Measurements from ENCODE around the gene PLEKHS1. TPM values are rescaled to one million over a fixed set of nuclear protein-coding genes. Genes with fewer than 3 reads are reported as not detected.
A peak's percentile ranks its signal among the peaks of the same experiment; 100 is the strongest.

The PLEKHS1 gene
- total RNA-seq, 1 experiment from 2014 or later, result 13.8 TPM

DNA sequence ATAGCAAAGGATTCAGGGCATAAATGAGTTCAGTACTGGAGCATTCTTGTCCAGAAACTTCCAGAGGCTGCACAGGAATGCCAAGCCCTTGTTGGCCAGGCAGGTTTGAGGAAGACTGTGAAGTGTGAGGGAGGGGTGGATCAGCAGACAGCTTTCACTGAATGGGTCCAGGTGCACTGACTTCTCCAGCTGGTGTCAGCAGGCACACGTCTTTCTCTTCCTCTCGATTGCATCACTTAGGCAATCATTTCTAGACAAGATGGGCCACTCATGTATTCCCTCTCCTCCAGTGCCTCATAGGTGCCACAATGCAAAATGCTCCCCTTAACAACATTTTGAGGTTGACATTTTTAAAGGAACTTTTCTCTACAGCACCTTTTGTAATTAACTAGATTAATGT lies 15.6 kb upstream of the PLEKHS1 start:
- no peak overlapping the region for H3K4me3 Mint-ChIP-seq (ENCODE audit: low read depth, unreplicated experiment)
- TF ChIP-seq, protein P1, sequence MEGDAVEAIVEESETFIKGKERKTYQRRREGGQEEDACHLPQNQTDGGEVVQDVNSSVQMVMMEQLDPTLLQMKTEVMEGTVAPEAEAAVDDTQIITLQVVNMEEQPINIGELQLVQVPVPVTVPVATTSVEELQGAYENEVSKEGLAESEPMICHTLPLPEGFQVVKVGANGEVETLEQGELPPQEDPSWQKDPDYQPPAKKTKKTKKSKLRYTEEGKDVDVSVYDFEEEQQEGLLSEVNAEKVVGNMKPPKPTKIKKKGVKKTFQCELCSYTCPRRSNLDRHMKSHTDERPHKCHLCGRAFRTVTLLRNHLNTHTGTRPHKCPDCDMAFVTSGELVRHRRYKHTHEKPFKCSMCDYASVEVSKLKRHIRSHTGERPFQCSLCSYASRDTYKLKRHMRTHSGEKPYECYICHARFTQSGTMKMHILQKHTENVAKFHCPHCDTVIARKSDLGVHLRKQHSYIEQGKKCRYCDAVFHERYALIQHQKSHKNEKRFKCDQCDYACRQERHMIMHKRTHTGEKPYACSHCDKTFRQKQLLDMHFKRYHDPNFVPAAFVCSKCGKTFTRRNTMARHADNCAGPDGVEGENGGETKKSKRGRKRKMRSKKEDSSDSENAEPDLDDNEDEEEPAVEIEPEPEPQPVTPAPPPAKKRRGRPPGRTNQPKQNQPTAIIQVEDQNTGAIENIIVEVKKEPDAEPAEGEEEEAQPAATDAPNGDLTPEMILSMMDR (IDR thresholded peaks at IDR 0.05; ENCODE audit: unreplicated experiment), result no peak
- intact Hi-C loops (cut with micrococcal nuclease; ENCODE audit: unreplicated experiment), result no loop called here
- peak; percentile 27 for DNase-seq
- H3K27me3 Mint-ChIP-seq (ENCODE audit: unreplicated experiment), result no peaks in the 10 kb centered on the region
- no TSS peak for BruUV-seq (replicated peaks)
- no peaks in the 10 kb centered on the region for H3K36me3 Mint-ChIP-seq (ENCODE audit: insufficient read depth, unreplicated experiment)
- H3K27ac Mint-ChIP-seq (ENCODE audit: unreplicated experiment), result no peak overlapping the region
- CTCF ChIA-PET, result no interaction called here
- H3K9me3 Mint-ChIP-seq (ENCODE audit: low read depth, unreplicated experiment), result no peaks in the 10 kb centered on the region
- no peaks in the 10 kb centered on the region for H3K4me1 Mint-ChIP-seq (ENCODE audit: low read depth, unreplicated experiment)

DNA sequence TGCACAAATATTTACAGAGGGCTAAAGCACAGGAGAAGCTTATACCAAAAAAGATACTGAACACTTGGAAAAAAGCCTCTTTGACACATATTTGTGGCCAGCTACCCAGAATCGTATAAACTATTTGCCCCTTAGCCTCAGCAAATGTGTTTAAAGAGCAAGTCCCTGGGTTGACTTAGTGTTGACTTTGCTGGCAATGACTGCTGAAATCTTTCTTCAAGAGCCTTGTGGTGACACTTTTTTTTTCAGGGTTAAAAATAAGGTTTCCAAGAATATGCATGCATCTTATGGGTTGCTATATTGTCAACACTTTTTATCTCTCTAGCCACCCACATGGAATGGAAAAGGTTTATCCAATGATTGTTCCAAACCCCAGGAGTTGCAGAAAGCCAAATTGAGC lies 14.9 kb upstream of the PLEKHS1 start:
- no peak overlapping the region for H3K27ac Mint-ChIP-seq (ENCODE audit: unreplicated experiment)
- DNase-seq, result no peak
- H3K9me3 Mint-ChIP-seq (ENCODE audit: low read depth, unreplicated experiment), result no peaks in the 10 kb centered on the region
- TF ChIP-seq, protein P1 (IDR thresholded peaks at IDR 0.05; ENCODE audit: unreplicated experiment), result no peak
- CTCF ChIA-PET, result no interaction called here
- no TSS peak for BruUV-seq (replicated peaks)
- H3K4me1 Mint-ChIP-seq (ENCODE audit: low read depth, unreplicated experiment), result no peaks in the 10 kb centered on the region
- intact Hi-C loops (cut with micrococcal nuclease; ENCODE audit: unreplicated experiment), result no loop called here
- H3K4me3 Mint-ChIP-seq (ENCODE audit: low read depth, unreplicated experiment), result no peak overlapping the region
- H3K36me3 Mint-ChIP-seq (ENCODE audit: insufficient read depth, unreplicated experiment), result no peaks in the 10 kb centered on the region
- no peaks in the 10 kb centered on the region for H3K27me3 Mint-ChIP-seq (ENCODE audit: unreplicated experiment)

DNA sequence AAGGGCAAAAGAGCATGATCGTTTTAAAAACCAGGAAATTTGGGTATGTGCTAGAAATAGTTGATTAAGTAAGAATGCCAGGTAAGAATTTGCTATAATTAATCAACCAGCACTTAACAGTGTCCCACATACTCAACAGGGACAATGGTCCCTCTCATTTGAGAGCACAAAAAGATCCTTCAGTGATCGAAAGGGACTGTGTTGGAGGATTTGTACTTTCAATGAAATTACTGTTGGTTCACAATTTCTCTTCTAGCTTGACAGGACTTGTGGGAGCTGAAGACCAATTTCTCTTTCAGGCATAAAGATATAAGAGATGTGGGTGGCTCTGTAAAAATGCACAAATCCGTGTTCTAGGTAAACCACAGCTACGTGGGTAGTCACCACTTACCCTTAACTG lies 12.5 kb upstream of the PLEKHS1 start:
- no peak overlapping the region for H3K27ac Mint-ChIP-seq (ENCODE audit: unreplicated experiment)
- H3K27me3 Mint-ChIP-seq (ENCODE audit: unreplicated experiment), result no peaks in the 10 kb centered on the region
- H3K9me3 Mint-ChIP-seq (ENCODE audit: low read depth, unreplicated experiment), result no peaks in the 10 kb centered on the region
- no peak for DNase-seq
- TF ChIP-seq, protein P1 (IDR thresholded peaks at IDR 0.05; ENCODE audit: unreplicated experiment), result no peak
- no peaks in the 10 kb centered on the region for H3K4me1 Mint-ChIP-seq (ENCODE audit: low read depth, unreplicated experiment)
- BruUV-seq (replicated peaks), result no TSS peak
- H3K36me3 Mint-ChIP-seq (ENCODE audit: insufficient read depth, unreplicated experiment), result no peaks in the 10 kb centered on the region
- no peak overlapping the region for H3K4me3 Mint-ChIP-seq (ENCODE audit: low read depth, unreplicated experiment)
- intact Hi-C loops (cut with micrococcal nuclease; ENCODE audit: unreplicated experiment), result no loop called here
- CTCF ChIA-PET, result no interaction called here

GRCh38 chr10:113739577-113739976 lies 11.9 kb upstream of the PLEKHS1 start:
- DNase-seq, result no peak
- Mint-ChIP-seq H3K9me3 (ENCODE audit: low read depth, unreplicated experiment) (no peaks in the 10 kb centered on the region), H3K27me3 (ENCODE audit: unreplicated experiment) (no peaks in the 10 kb centered on the region), H3K27ac (ENCODE audit: unreplicated experiment) (no peak overlapping the region), H3K36me3 (ENCODE audit: insufficient read depth, unreplicated experiment) (no peaks in the 10 kb centered on the region), H3K4me3 (ENCODE audit: low read depth, unreplicated experiment) (no peak overlapping the region), H3K4me1 (ENCODE audit: low read depth, unreplicated experiment) (no peaks in the 10 kb centered on the region)
- TF ChIP-seq, protein P1 (IDR thresholded peaks at IDR 0.05; ENCODE audit: unreplicated experiment), result no peak
- BruUV-seq (replicated peaks), result no TSS peak
- CTCF ChIA-PET, result interaction anchor here (0.6 kb wide), 1 partner anchor 350 kb away, joined by 3 read pairs; no protein-coding TSS in a partner anchor
- intact Hi-C loops (cut with micrococcal nuclease; ENCODE audit: unreplicated experiment), result no loop called here
